Activated naive CD4-positive, alpha-beta T cell treated with anti-CD3 and anti-CD28 coated beads, Interleukin-2, amount 50 U/mL, for 72 hours (primary cell): ENCODE measurements around the gene CCDC136. TPM values are rescaled to one million over a fixed set of nuclear protein-coding genes. Genes with fewer than 3 reads are reported as not detected.

Experiments used
- total RNA-seq, 2 donors: library from RNA; stranded (reverse); gene quantifications; one replicate each; pipeline ENCODE4 v1.2.3, GENCODE V29; 2022

CCDC136 gene
- total RNA-seq, 2 donors from 2014 or later, result 6.7 to 20.3 TPM

Other genes starting within 250 kb of the CCDC136 start
- 1 to 10 TPM in 1 of 2 donors, under 1 TPM in 1; 0.14 to 1.1 TPM for gene GARIN1A, start 119.7 kb upstream of the CCDC136 start, total RNA-seq
- 10 to 100 TPM; 28.6 to 48.9 TPM for gene CALU, start 52.6 kb upstream of the CCDC136 start, total RNA-seq
- gene OPN1SW, start 16.2 kb upstream of the CCDC136 start, total RNA-seq, result not detected
- gene FLNC, start 38.4 kb downstream of the CCDC136 start, total RNA-seq, result under 1 TPM; 0.02 to 0.14 TPM
- gene ATP6V1F, start 70.9 kb downstream of the CCDC136 start, total RNA-seq, result 100 to 1,000 TPM; 104 to 113 TPM
- under 1 TPM; 0.16 TPM for gene KCP, start 118.7 kb downstream of the CCDC136 start, total RNA-seq
- gene IRF5, start 146.0 kb downstream of the CCDC136 start, total RNA-seq, result 1 to 10 TPM; 6.1 to 9.7 TPM